ENCODE measurements around the gene OSMR. TPM values are rescaled to one million over a fixed set of nuclear protein-coding genes. Genes with fewer than 3 reads are reported as not detected.

Gene OSMR
- total RNA-seq, 1 donor from 2014 or later: 11.7 TPM

GRCh38 chr5:38809388-38810359 is 36.1 kb upstream of the OSMR start:
- Histone ChIP-seq H3K4me1 (peaks cover 50% of the 10 kb centered on the region), H3K27ac (replicated peaks) (peak overlapping the region; percentile 68), H3K4me3 (no peak overlapping the region), H3K27me3 (ENCODE audit: low read depth) (no peaks in the 10 kb centered on the region), H3K9me3 (replicated peaks) (no peaks in the 10 kb centered on the region), H3K36me3 (no peaks in the 10 kb centered on the region)
- TF ChIP-seq CTCF (IDR thresholded peaks at IDR 0.05; ENCODE audit: borderline replicate concordance): peak; percentile 91
- intact Hi-C loops (cut with micrococcal nuclease): loop anchor here (5.0 to 10.0 kb wide), 2 partner anchors 145 to 367 kb away; no protein-coding TSS in a partner anchor
- DNase-seq: peak; percentile 80

GRCh38 chr5:38814879-38815278 is 30.9 kb upstream of the OSMR start:
- Histone ChIP-seq H3K27me3 (ENCODE audit: low read depth) (no peaks in the 10 kb centered on the region), H3K27ac (replicated peaks) (no peak overlapping the region), H3K4me1 (peaks cover 5% of the 10 kb centered on the region), H3K4me3 (no peak overlapping the region), H3K36me3 (no peaks in the 10 kb centered on the region), H3K9me3 (replicated peaks) (peaks cover 4% of the 10 kb centered on the region)
- no peak for TF ChIP-seq CTCF (IDR thresholded peaks at IDR 0.05; ENCODE audit: borderline replicate concordance)
- intact Hi-C loops (cut with micrococcal nuclease): no loop called here
- DNase-seq: no peak

- Histone ChIP-seq H3K27ac (replicated peaks) (no peak overlapping the region), H3K36me3 (no peaks in the 10 kb centered on the region), H3K9me3 (replicated peaks) (peaks cover 6% of the 10 kb centered on the region), H3K27me3 (ENCODE audit: low read depth) (no peaks in the 10 kb centered on the region), H3K4me3 (no peak overlapping the region), H3K4me1 (no peaks in the 10 kb centered on the region)
- no peak for TF ChIP-seq CTCF (IDR thresholded peaks at IDR 0.05; ENCODE audit: borderline replicate concordance)
- no peak for DNase-seq
- intact Hi-C loops (cut with micrococcal nuclease): no loop called here
Observed at GRCh38 chr5:38816083-38817030, 29.5 kb upstream of the OSMR start.

- intact Hi-C loops (cut with micrococcal nuclease): no loop called here
- Histone ChIP-seq H3K36me3 (peaks cover 12% of the 10 kb centered on the region), H3K4me3 (no peak overlapping the region), H3K27me3 (ENCODE audit: low read depth) (no peaks in the 10 kb centered on the region), H3K27ac (replicated peaks) (no peak overlapping the region), H3K9me3 (replicated peaks) (peaks cover 16% of the 10 kb centered on the region), H3K4me1 (peaks cover 7% of the 10 kb centered on the region)
- DNase-seq: no peak
- TF ChIP-seq CTCF (IDR thresholded peaks at IDR 0.05; ENCODE audit: borderline replicate concordance): no peak
Observed at GRCh38 chr5:38821679-38822078, 24.1 kb upstream of the OSMR start.

GRCh38 chr5:38823503-38823902 is 22.3 kb upstream of the OSMR start:
- no peak overlapping the region for H3K27ac ChIP-seq (replicated peaks)
- H3K9me3 ChIP-seq (replicated peaks): peaks cover 16% of the 10 kb centered on the region
- peaks cover 7% of the 10 kb centered on the region for H3K4me1 ChIP-seq
- intact Hi-C loops (cut with micrococcal nuclease): no loop called here
- H3K36me3 ChIP-seq: peaks cover 23% of the 10 kb centered on the region
- TF ChIP-seq CTCF (IDR thresholded peaks at IDR 0.05; ENCODE audit: borderline replicate concordance): no peak
- no peak overlapping the region for H3K4me3 ChIP-seq
- H3K27me3 ChIP-seq (ENCODE audit: low read depth): no peaks in the 10 kb centered on the region
- no peak for DNase-seq

Data from left ventricle myocardium inferior (tissue), 1 donor.